Erythroblast (primary cell): ENCODE measurements around the gene ATP6V0E1.

ENCODE experiments used
- GATA1 ChIP-seq: IDR thresholded peaks from 2 replicates; pipeline ENCODE4 v1.6.1; 2011; ENCODE audit warnings: low read depth, mild to moderate bottlenecking, control low read depth, low read length, moderate library complexity
- POLR2A ChIP-seq: IDR thresholded peaks from 2 replicates; pipeline ENCODE4 v1.6.1; 2011; ENCODE audit warnings: mild to moderate bottlenecking, low read length

- TF ChIP-seq POLR2A (no peak), GATA1 (no peak)
Observed at GRCh38 chr5:172985596-172985995, 2.0 kb downstream of the ATP6V0E1 start.
